ENCODE measurements around the gene CERS6.

DNA sequence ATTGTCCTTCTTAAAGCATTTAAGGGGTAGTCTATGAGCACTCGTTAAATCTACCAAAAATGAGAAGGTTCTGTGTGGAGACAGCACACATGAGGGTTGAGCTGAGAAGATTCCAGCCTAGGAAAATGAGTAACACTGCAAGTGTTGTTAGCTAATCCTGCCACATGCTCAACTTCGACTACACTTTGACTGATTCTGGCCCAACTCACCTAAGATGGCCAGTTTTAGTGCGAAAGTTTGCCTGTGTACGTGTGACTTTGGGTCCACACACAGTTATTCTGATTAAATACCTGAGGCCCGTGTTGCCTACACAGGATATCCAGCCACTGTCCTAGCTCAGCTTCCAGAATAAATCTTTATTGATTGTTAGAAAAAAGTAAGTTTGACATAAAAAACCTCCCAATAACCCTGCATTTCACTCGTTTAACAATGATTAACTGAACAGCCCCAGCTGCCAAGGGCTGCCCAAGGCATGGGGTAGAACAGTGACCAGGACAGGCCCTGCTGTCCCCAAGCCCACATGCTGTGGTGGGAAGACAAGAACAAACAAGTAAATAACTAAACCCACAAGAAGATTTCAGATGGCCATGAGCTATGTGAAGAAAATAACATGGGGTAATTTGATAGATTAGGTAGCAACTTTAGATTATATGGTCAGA lies 14.7 kb upstream of the CERS6 start:
- TF ChIP-seq POLR2A (IDR thresholded peaks at IDR 0.05): no peak
- TF ChIP-seq, protein P1, sequence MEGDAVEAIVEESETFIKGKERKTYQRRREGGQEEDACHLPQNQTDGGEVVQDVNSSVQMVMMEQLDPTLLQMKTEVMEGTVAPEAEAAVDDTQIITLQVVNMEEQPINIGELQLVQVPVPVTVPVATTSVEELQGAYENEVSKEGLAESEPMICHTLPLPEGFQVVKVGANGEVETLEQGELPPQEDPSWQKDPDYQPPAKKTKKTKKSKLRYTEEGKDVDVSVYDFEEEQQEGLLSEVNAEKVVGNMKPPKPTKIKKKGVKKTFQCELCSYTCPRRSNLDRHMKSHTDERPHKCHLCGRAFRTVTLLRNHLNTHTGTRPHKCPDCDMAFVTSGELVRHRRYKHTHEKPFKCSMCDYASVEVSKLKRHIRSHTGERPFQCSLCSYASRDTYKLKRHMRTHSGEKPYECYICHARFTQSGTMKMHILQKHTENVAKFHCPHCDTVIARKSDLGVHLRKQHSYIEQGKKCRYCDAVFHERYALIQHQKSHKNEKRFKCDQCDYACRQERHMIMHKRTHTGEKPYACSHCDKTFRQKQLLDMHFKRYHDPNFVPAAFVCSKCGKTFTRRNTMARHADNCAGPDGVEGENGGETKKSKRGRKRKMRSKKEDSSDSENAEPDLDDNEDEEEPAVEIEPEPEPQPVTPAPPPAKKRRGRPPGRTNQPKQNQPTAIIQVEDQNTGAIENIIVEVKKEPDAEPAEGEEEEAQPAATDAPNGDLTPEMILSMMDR (IDR thresholded peaks at IDR 0.05): no peak
